Right ventricle myocardium inferior (tissue), 1 donor: Measurements from ENCODE around the gene TRIM15. TPM values are rescaled to one million over a fixed set of nuclear protein-coding genes. Genes with fewer than 3 reads are reported as not detected.
"Not testable (repeated sequence)": the region's sequence is repeated elsewhere in the genome, so short reads cannot be mapped to it uniquely, and the experiment has no call there.

Experiments used
- ATAC-seq: fragments of 200-7000 bp; cut with Tn5 transposase; one replicate; pipeline ENCODE4 v1.9.1; 2020; ENCODE audit warnings: mild to moderate bottlenecking, moderate library complexity
- DNase-seq: peaks from one replicate; pipeline ENCODE4 v3.0.0; 2021; ENCODE audit errors: missing footprints
- intact Hi-C: fragments of 100-400 bp; cut with DNase I; formaldehyde crosslinking; loops from one replicate; pipeline ENCODE4 v1.11.0; 2022
- total RNA-seq: library from RNA; stranded (reverse); fragmentation: NEBNext Ultra II Directional; extraction: Animal tissue kit (Norgen Biotek cat#: 25700); gene quantifications from one replicate; pipeline ENCODE4 v1.2.1, GENCODE V29; 2021
- donor health status: DM: no; HTN: yes; CAD: no; lungs with severe emphysema.

Gene TRIM15
- total RNA-seq, 1 donor from 2014 or later = not detected

DNA sequence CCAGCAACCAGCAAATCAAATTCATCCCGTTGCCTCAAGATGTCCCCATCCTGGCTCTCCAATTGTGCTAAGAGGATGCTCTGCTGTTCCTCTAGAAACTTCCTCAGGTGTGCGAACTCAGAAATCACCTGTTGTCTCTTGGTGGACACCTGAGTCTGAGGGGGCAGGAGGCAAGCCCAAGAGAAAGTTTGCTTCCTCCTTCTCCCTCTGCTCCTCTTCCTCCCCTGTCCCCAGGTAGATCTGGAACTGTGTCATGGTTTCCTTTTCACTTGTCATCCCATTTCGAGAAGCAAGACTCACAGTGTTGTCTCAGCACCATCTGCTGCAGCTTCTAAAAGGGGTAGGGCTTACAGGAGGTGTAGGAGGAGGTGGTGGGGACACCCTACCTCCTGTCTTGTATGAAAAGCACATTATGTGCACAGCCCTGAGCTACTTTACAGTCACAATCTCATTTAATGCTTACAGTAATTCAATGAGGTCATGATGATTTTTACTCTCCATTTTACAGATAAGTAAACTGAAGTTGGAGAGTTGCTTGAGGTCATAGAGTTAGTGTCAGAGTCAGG, 4.8 kb upstream of the TRIM15 start:
- no peak for DNase-seq
- intact Hi-C loops = no loop called here
- no peak for ATAC-seq

DNA sequence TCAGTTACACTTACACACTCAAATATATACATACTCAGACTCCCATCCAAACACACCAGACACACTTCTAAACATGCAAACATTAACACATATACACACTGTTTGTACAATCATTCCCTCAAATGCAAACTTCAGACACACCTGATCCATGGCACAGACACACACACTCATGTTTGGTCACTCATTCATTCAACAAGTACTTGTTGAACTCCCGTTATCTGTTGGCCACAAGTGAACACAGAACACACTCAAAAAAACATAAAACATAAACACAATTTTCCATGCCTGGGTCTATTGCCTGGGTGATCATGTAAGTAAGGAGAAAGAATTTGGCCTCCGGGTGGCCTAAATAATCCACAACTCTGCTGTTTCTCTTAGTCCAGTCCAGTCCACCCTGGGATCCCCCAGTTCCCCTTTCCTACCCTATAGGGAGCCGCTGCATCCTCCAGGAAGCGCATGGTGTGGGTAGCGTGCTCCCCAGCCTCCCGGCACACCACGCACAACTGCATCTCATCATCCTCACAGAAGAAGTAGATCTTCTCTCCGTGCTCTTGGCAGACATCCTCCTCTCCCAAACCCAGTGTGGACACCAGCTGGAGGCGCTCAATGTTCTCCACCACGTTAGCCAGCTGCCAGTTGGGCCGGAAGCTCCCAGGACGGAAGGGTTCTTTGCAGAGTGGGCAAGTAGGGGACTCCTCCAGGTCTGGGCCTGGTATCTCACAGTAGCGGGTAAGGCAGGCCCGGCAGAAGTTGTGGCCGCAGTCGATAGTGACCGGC, 3.1 kb upstream of the TRIM15 start:
- intact Hi-C loops = no loop called here

DNA sequence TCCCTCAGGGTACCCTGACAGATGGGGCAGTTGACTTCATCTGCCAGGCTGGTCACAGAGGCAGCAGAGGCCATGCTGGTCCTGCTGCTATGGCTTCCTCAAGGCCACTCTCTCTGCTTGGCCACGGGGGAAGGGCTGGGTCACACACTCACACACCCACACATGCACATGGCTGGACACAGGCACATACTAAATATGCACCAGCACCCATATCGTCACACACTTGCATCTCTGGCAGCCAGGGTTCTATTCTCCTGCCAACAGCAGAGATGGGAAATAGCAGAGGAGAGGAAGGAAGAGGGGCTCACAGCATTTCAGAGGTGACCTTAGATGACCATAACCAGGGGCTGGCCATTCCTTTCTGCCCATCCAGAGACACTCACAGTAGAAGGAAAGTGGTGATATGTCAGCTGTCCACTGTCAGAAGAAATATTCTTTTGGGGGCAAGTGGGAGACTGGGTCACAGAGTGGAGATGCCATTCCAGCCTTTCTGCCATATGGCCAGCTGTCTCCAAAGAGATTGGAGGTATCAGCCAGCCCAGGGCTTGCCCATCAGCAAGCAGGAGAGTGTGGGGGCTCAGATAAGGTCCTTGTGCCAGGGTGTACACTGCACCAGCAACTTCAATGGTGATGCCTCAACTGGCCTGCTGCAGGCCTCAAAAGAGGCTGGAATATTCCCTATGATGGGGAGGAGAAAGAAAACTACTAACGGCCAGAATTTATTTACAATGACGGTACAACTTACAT, 2.4 kb upstream of the TRIM15 start, which contains the start of gene TRIM10:
TRIM10 (minus strand) TSS at position 427 of the 747 bp plus-strand sequence; CDS start at position 74, 353 bp downstream.
- ATAC-seq (no peak), DNase-seq (no peak)
- intact Hi-C loops = no loop called here

More for the DNA sequence above, 3.1 kb upstream of the TRIM15 start:
- ATAC-seq = no peak
- no peak for DNase-seq

DNA sequence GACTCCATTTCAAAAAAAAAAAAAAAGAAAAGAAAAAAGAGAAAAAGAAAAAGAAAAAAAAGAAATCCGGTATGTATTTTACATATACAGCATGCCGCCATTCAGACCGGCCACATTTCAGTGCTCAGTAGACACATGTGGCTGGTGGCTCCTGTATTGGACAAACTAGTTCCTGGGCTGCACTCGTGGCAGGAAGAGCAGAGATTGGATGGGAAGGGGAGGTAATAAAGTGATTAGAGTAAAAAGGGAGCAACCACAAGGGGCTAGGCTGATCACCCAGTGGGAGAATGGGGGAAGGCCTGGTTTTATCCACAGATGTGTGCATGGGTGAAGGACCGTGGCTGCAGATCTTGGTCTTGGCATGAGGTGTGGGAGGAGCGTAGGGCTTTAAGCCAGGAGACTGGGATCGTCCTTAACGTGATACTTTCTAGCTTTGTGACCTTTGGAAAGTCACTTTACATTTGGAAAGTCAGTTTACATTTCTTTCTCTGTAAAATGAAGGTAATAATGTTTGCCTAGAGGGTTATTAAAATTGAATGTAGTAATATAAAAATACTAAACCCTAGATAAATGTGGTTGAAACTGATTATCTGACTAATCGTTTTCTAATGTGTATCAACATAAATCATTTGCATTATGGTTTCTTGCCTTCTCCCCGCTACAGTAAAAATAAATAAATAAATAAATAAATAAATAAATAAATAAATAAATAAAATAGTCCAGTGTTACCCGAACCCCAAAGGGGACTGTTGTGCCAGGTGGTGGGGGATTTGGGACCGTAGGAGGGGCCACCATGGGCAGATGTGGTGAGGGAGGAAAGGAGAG, 869 bp upstream of the TRIM15 start:
- no peak for ATAC-seq

DNA sequence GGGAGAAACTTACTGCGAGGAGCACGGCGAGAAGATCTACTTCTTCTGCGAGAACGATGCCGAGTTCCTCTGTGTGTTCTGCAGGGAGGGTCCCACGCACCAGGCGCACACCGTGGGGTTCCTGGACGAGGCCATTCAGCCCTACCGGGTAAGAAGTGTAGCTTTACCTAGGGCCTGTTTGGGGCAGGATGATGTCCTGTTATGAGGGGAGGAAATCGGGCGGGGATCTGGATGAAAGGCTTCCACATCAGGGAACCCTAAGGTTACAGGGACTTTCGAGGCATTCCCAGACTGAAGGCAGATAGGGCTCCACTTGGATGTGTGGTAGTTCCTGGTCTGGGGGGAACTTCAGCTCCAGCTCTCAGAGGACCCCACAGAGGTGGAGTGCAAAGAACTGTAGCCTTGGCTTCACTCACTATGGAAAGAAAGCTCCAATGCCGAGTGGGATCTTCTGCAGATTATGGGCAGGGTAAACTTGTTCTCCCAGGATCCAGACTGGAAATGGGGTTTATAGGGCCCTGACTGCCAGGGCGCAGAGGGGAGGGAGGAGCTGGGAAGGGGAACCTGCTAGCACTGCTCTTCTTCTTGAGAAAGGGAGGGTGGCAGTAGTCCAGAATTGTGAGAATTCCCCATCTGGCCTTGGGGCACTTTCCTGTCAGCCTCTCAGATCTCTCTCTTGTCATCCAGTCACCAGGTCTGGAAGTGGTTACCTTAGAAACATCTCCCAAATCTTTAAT, 740 bp downstream of the TRIM15 start:
- intact Hi-C loops = no loop called here
- DNase-seq = no peak
- no peak for ATAC-seq

More for the DNA sequence above, 869 bp upstream of the TRIM15 start:
- no peak for DNase-seq
- intact Hi-C loops = no loop called here

DNA sequence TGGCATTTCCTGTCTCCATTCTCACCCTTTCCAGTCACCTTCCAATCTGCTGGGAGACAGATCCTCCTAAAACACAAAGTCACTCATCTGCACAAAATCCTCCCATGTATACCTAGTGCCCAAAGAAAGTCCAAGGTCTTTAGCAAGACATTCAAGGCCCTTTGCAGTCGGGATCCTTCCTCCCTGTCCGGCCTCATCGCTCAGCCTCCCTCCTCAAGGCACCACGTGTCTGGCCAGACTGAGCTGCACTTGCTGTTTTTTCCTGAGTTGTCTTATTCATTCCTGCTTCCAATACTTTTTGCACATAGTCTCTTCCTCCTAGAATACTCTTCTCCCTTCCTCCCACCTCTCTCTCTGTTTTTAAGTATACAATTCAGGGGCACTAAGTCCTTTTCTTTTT, 1.4 kb downstream of the TRIM15 start:
- intact Hi-C loops = no loop called here
- ATAC-seq (no peak), DNase-seq (no peak)

DNA sequence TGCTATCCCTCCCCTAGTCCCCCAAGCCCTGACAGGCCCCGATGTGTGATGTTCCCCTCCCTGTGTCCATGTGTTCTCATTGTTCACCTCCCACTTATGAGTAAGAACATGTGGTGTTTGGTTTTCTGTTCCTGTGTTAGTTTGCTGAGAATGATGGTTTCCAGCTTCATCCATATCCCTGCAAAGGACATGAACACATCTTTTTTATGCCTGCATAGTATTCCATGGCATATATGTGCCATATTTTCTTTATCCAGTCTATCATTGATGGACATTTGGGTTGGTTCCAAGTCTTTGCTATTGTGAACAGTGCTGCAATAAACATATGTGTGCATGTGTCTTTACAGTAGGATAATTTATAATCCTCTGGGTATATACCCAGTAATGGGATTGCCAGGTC, 1.9 kb downstream of the TRIM15 start:
- ATAC-seq, intact Hi-C loops, DNase-seq: not testable (repeated sequence)

DNA sequence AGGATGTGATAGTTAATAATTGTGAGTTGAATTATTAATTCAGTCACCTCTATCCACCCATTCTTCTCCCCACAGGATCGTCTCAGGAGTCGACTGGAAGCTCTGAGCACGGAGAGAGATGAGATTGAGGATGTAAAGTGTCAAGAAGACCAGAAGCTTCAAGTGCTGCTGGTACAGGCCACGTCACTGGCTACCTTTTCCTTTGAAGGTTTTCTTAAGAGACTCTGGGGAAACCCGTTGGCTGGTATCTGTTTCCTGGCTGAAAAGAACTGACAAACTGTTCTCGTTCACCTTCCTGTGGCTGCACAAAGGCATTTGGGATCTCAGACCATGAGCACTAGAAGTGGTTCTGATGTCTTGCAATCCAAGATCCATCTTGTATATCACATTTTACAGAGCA, 3.8 kb downstream of the TRIM15 start:
- no peak for ATAC-seq
- intact Hi-C loops = no loop called here
- DNase-seq = no peak

DNA sequence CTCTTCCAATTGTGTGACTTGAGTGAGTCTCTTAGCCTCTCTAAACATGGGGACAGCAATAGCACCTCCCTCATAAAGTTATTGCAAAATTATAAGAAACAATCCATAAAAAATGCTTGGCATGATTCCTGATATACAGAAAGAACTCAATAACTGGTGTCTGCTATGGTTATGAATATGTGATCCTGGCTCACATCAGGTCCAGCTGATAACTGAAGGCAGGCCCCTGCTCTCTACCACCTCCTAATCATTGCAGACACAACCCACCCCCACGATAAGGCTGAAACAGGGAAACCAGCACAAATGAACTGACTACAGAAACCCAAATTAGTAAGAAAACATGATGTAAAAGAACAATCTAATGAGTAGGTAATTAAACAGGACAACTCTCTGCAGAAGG, 5.4 kb downstream of the TRIM15 start:
- intact Hi-C loops = no loop called here
- ATAC-seq = no peak
- DNase-seq = no peak

DNA sequence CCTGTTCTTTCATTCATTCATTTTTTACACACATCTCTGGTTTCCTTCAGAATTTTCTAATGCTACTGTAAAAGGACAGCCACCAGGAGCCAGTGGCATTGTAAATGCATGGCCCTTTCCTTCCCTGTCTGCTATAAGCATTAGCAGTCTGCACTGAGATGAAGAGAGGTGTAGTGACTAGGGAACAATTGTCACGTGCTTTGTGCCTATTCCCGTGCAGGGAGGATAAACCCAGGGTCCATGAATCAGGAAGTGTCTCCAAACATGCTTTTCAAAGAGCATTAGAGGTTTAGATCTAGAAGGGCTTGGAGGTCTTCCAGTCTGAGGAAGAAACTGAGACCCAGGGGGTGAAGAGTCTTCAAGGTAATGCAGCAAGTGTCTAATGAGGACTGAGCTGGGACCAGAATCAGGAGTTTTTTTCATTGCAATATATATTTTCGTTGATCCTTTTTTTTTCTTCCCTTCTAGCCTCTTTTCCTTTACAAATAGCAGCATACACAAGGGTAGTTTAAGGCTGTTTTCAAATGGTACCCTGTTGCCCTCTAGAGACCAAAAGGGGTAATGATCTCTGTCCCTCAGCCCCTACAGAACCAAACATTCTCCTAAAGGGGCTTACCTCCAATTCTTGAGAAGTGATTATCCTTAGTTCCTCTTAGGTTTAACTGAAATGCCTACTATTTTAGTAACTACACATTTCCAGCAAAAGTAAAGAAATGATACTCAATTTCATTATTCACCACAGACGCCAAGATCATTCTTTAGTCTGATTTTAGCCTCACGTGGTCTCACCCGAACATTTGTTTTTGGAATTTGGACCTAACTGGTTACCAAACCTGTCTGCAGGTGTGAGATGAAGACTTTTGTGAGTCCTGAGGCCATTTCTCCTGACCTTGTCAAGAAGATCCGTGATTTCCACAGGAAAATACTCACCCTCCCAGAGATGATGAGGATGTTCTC, 6.6 kb downstream of the TRIM15 start:
- intact Hi-C loops = loop anchor here (2.0 kb wide), 1 partner anchor 67 kb away; no protein-coding TSS in a partner anchor
- ATAC-seq (peak; percentile 69), DNase-seq (no peak)

DNA sequence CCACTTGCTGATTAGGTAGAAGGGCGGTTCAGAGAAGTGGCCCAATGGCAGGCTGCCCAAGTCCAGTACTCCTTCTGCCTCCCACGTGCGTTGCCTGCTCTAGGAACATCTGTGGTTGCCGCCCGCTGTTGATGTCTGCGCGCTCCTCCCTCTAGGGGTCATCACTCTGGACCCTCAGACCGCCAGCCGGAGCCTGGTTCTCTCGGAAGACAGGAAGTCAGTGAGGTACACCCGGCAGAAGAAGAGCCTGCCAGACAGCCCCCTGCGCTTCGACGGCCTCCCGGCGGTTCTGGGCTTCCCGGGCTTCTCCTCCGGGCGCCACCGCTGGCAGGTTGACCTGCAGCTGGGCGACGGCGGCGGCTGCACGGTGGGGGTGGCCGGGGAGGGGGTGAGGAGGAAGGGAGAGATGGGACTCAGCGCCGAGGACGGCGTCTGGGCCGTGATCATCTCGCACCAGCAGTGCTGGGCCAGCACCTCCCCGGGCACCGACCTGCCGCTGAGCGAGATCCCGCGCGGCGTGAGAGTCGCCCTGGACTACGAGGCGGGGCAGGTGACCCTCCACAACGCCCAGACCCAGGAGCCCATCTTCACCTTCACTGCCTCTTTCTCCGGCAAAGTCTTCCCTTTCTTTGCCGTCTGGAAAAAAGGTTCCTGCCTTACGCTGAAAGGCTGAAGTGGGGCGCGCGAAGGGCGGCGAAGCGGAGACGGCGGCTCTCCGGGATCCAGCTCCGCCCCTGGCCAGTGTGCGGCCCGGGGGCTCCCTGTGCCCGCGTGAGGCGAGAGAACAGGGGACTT, 8.5 kb downstream of the TRIM15 start:
- ATAC-seq = no peak
- intact Hi-C loops = loop anchor here (2.0 kb wide), 1 partner anchor 69 kb away; no protein-coding TSS in a partner anchor

DNA sequence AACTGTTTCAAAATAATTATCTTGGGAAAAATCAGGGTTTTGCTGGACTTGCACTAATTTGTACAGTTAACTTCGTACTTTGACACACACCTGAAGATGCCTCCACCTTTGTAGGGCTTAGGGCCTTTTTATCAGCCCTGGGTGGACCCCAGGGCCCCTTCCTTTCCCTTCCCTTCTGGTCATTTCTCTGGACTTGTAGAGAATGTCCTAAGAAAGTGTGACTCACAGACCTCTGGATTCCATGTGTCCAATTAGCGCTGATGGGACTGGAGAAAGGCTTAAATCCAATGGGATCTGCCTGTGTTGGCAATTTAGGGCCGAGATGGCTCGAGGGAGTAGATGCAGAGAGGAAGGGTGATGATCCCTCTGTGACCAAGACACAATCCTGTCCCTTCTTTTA, 9.3 kb downstream of the TRIM15 start:
- DNase-seq (no peak), ATAC-seq (no peak)
- intact Hi-C loops = no loop called here

More for the DNA sequence above, 8.5 kb downstream of the TRIM15 start:
- DNase-seq = no peak

DNA sequence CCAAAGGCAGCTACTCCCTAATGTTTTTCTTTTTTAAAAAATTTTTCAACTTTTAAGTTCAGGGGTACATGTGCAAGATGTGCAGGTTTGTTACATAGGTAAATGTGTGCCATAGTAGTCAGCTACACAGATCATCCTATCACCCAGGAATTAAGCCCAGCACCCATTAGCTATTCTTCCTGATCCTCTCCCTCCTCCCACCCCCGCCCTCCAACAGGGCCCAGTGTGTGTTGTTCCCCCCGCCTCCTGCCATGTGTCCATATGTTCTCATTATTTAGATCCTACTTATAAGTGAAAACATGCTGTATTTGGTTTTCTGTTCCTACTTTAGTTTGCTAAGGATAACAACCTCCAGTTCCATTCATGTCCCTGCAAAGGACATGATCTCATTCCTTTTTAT, 12.4 kb downstream of the TRIM15 start:
- ATAC-seq = no peak
- DNase-seq = no peak
- intact Hi-C loops = no loop called here

DNA sequence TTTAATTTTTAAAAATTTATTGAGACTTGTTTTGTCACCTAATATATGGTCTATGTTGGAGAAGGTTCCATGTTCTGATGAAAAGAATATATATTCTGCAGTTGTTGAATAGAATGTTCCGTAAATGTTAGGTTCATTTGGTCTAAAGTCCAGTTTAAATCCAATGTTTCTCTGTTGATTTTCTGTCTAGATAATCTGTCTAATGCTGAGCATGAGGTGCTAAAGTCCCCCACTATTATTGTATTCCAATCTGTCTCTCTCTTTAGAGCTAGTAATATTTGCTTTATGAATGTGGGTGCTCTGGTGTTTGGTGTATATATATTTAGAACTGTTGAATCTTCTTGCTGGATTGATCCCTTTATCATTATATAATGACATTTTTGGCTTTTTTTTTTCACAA, 15.5 kb downstream of the TRIM15 start:
- no peak for ATAC-seq
- DNase-seq = no peak
- intact Hi-C loops = no loop called here

DNA sequence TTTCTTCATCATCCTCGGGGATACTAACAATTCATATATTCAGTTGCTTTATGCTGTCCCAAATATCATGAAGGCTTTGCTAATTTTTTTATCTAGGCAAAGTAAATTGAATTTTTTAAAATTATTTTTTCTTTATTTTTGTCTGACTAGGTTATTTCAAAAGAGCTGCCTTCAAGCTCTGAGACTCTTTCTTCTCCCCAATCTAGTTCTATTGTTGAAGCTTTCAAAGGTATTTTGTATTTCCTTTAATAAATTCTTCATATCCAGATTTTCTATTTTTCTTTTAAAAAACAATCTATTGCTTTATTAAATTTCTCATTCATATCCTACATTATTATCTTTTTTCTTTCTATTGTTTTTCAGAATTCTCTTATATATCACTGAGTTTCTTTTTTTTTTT, 16.8 kb downstream of the TRIM15 start:
- DNase-seq = no peak
- intact Hi-C loops = no loop called here
- no peak for ATAC-seq

DNA sequence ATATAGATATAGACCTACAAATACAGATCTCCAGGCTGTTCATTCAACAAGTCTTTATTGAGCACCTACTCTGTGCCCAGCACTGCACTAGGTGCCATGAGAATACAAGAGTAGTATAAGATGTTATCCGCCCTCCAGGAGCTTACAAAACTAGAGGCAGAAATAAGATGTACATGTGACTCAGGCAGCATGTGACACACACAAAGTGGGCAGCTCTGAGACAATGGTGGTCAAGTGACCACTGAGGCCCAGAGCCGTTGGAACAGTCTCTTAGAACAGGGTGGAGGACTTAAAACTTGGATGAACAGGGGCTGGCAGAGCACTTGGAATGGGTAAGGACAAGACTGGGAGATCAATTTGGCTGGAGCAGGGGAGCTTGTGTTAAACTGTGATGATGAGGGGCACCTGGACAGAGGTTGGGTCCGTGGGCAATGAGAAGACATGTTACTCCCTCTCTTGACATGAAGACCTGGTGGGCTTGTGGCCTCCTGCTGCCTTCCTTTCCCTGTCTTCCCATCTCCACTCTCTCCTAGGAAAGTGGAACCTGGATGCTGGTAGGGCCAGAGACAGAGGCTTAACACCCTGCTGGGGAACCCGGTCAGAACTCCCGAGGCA, 21.2 kb downstream of the TRIM15 start:
- ATAC-seq (no peak), DNase-seq (no peak)
- intact Hi-C loops = no loop called here
